NK-92 treated with Interleukin-12 subunit alpha and Interleukin-12 subunit beta, amount 100 ng/mL, for 24 hours (cell line): ENCODE measurements around the gene TMEM219.

Experiments used
- DNase-seq: peaks from one replicate; lab custom pipeline; 2025; lab: John Stamatoyannopoulos, UW

Gene TMEM219

DNA sequence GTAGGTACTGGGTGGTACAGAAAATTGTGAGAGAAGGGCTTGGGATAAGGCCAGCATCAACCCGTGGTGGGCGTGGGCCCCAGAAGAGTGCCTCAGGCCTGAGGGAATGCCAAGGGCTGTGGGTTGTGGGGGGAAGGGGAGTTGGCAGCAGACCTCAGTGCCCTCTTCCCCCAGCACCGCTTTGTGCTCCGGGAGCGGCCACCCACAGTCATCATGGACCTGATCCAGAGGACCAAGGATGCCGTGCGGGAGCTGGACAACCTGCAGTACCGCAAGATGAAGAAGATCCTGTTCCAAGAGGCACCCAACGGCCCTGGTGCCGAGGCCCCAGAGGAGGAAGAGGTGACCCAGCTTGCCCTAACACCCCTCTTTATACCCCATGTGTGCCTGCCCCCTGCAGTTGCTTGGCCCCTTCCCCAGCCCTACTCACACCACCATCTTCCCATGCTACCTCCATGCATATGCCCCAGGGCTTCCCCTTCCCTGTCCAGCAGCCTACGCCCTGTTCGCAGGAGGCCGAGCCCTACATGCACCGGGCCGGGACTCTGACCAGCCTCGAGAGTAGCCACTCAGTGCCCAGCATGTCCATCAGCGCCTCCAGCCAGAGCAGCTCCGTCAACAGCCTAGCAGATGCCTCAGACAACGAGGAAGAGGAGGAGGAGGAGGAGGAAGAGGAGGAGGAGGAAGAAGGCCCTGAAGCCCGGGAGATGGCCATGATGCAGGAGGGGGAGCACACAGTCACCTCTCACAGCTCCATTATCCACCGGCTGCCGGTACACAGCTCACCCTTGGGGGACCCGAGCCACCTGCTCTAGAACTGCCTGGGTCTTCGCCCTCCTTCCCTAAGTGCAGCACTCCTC lies 20.9 kb downstream of the TMEM219 start:
- DNase-seq, result no peak

DNA sequence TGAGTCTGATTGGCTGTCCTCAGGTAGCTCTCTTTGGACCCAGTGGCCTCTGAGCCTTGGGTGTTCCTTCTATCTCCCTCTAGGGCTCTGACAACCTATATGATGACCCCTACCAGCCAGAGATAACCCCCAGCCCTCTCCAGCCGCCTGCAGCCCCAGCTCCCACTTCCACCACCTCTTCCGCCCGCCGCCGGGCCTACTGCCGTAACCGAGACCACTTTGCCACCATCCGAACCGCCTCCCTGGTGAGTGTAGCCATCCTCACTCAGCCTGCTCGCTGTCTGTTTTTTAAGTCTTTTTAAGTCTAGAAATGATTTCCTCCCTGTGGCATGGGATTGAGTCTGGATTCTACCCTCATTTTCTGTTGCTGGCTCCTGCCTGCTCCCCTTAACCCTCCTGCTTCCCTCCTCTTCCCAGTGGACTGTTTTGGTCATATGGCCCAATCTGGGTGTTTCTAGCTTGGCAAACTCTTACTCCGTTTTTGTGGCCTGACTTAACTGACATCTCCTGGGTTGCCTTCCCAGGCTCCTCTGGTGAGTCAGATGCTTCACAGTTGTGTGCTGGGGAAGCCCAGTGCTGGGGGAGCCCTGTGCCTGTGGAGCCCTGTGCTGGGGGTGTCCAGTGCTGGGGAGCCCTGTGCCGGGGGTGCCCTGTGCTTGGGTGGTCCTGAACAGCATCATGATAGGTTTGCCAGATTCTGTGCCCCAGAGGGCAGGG lies 21.7 kb downstream of the TMEM219 start:
- no peak for DNase-seq

DNA sequence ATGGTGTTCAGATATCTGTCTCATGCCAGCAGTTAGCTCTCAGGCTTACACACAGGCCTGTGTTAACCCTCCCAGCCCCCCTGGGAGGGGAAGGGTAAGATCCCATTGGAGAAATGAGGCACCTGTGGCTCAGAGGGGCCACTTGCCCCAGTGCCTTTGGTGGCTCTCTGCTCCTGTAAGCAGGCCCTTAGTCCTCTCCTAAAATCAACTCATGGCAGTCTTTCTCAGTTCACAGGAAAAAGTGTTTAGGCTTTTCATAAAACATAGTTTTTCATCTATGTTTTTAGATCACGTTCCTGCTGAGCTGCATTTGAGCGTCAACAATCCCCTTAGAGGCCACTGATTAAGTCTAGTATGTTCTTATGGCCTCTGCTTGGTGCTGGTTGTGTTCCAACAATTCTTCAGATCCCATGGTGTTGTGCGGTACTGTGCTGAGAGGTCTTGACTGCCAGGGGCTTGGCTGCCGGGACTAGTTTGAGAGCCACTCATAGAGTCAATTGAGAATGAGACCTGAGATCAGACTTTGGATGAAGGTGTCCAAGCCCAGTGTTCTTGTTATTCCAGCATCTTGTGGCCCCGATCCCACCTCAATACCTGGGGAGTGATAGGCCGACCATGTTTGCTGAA lies 22.4 kb downstream of the TMEM219 start:
- DNase-seq, result no peak

DNA sequence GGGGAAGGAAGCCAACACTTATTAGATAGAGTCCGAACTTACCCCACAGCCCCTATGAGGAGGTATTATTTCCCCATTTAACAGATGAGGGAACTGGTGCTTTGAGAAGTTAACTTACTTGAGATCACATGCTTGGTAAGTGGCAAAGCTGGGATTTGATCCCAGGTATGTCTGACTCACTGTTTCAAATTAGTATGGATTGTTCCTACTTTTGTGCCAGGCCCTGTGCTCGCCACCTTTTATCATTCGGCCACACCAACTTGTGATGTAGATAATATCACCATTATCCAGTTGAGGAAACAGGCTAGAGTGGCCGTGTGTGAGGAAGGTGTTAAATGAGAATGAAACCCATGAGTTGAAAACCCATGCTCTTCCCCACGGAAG lies 22.9 kb downstream of the TMEM219 start:
- DNase-seq, result no peak

DNA sequence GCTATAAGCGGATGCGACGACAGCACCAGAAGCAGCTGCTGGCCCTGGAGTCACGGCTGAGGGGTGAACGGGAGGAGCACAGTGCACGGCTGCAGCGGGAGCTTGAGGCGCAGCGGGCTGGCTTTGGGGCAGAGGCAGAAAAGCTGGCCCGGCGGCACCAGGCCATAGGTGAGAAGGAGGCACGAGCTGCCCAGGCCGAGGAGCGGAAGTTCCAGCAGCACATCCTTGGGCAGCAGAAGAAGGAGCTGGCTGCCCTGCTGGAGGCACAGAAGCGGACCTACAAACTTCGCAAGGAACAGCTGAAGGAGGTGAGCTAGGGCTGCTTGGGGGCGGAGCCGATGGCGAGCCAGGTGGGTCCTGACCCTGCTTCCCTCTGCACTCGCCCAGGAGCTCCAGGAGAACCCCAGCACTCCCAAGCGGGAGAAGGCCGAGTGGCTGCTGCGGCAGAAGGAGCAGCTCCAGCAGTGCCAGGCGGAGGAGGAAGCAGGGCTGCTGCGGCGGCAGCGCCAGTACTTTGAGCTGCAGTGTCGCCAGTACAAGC lies 23.5 kb downstream of the TMEM219 start:
- no peak for DNase-seq

DNA sequence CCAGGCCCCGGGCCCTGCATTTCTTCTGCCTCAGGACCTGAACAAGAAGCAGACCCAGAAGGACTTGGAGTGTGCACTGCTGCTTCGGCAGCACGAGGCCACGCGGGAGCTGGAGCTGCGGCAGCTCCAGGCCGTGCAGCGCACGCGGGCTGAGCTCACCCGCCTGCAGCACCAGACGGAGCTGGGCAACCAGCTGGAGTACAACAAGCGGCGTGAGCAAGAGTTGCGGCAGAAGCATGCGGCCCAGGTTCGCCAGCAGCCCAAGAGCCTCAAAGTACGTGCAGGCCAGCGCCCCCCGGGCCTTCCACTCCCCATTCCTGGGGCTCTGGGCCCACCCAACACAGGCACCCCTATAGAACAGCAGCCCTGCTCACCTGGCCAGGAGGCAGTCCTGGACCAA lies 24.4 kb downstream of the TMEM219 start:
- no peak for DNase-seq

DNA sequence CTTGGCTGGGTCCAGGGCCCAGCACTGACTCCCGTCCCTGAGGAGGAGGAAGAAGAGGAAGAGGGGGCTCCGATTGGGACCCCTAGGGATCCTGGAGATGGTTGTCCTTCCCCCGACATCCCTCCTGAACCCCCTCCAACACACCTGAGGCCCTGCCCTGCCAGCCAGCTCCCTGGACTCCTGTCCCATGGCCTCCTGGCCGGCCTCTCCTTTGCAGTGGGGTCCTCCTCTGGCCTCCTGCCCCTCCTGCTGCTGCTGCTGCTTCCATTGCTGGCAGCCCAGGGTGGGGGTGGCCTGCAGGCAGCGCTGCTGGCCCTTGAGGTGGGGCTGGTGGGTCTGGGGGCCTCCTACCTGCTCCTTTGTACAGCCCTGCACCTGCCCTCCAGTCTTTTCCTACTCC lies 25.1 kb downstream of the TMEM219 start:
- DNase-seq, result no peak

DNA sequence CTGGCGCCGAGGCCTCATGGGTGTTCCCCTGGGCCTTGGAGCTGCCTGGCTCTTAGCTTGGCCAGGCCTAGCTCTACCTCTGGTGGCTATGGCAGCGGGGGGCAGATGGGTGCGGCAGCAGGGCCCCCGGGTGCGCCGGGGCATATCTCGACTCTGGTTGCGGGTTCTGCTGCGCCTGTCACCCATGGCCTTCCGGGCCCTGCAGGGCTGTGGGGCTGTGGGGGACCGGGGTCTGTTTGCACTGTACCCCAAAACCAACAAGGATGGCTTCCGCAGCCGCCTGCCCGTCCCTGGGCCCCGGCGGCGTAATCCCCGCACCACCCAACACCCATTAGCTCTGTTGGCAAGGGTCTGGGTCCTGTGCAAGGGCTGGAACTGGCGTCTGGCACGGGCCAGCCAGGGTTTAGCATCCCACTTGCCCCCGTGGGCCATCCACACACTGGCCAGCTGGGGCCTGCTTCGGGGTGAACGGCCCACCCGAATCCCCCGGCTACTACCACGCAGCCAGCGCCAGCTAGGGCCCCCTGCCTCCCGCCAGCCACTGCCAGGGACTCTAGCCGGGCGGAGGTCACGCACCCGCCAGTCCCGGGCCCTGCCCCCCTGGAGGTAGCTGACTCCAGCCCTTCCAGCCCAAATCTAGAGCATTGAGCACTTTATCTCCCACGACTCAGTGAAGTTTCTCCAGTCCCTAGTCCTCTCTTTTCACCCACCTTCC lies 25.6 kb downstream of the TMEM219 start:
- no peak for DNase-seq

DNA sequence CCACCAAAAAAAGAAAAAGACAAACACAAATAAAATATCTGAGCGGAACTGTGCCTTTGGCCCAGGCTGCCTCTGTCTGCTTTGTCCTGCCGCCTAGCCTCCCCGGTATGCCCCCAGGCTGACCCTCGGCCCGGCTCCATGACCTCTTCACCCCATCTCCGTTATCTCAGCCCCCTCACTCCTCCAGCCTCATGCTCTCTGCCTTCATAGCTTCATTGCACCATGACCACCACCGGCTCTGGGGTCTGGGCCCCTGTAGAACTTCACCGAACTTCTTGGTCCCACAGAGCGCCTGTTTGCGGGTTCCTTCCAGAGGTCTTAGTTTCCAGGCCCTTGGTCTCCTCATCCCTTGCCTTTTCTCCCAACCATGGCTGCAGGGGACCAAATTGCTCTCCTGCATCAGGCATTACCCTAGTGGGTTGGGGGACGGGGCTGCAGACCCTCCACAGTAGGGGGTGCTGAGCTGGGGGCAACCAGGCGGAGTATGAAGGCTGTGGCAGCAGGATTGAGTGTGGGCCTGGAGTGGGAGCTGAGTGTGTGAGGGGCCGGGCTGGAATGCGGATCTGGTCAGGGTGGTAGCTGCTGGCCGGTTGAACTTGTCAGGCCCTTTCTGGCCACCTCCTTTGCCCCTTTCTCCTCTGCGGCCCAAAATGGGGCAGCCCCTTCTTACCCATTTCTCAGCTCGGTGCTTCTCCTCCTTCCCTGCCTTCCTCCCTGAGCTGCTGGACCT lies 26.6 kb downstream of the TMEM219 start:
- no peak for DNase-seq

DNA sequence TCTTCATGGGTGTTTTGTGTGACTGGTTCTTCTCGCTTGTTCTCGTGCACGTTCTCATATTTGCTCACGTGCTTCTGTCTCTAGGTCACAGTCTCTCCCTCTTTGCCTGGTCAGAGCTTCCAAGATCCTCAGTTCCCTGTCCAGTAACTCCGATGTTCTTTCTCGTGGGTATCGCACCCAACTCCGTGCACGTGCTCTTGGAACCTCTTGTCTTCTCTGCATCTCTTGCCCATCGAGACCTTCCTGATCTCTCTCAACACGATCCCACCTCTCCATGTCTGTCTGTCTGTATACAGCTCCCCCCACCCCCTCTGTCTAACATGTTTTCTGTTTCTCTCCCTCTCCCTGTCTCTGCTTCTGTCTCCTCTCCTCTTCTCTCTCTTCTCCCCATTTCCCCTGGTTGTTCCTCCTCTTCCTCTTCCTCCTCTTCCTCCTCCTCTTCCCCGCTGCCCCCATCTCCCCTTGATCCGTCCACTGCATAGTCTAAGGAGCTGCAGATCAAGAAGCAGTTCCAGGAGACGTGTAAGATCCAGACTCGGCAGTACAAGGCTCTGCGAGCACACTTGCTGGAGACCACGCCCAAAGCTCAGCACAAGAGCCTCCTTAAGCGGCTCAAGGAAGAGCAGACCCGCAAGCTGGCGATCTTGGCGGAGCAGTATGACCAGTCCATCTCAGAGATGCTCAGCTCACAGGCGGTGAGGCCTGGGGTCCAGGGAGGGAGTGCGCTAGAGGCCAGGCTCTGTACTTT lies 27.4 kb downstream of the TMEM219 start:
- DNase-seq, result no peak

DNA sequence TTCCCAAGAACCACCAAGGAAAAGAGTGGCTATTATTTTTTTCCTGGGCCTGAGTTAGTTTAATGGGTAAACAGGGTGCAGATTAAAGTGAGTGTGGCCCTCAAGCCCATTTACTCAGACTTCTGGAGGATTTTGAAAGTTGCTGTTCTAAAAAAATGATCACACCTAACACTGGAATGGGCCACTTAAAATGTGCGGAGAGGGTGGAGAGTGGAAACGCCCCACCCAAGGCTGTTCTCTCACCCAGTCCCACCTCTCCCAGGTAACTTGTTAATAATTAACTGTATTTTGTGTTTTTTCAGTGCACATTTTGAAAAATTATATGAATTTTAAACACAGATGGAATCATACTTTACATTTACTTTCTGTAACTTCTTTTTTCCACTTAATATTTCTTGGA lies 28.2 kb downstream of the TMEM219 start:
- no peak for DNase-seq

DNA sequence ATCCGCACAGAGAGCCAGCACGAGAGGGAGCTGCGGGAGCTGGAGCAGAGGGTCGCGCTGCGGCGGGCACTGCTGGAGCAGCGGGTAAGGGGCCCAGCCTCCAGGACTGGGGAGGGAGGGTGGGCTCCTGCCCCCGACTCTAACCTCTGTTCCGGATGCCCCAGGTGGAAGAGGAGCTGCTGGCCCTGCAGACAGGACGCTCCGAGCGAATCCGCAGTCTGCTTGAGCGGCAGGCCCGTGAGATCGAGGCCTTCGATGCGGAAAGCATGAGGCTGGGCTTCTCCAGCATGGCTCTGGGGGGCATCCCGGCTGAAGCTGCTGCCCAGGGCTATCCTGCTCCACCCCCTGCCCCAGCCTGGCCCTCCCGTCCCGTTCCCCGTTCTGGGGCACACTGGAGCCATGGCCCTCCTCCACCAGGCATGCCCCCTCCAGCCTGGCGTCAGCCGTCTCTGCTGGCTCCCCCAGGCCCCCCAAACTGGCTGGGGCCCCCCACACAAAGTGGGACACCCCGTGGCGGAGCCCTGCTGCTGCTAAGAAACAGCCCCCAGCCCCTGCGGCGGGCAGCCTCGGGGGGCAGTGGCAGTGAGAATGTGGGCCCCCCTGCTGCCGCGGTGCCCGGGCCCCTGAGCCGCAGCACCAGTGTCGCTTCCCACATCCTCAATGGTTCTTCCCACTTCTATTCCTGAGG lies 29.1 kb downstream of the TMEM219 start:
- DNase-seq, result no peak

DNA sequence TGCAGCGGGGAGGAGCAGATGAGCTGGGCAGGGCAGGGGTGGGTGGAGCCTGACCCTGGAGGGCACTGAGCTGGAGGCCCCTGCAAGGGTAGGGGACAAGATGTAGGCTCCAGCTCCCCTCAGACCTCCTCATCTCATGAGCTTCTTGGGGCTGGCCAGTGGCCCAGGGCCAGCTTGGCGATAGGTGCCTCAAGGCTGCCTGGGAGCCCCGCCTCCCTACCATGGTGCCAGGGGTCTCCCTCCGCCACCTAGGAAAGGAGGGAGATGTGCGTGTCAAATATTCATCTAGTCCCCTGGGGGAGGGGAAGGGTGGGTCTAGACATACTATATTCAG lies 29.7 kb downstream of the TMEM219 start:
- DNase-seq, result no peak

DNA sequence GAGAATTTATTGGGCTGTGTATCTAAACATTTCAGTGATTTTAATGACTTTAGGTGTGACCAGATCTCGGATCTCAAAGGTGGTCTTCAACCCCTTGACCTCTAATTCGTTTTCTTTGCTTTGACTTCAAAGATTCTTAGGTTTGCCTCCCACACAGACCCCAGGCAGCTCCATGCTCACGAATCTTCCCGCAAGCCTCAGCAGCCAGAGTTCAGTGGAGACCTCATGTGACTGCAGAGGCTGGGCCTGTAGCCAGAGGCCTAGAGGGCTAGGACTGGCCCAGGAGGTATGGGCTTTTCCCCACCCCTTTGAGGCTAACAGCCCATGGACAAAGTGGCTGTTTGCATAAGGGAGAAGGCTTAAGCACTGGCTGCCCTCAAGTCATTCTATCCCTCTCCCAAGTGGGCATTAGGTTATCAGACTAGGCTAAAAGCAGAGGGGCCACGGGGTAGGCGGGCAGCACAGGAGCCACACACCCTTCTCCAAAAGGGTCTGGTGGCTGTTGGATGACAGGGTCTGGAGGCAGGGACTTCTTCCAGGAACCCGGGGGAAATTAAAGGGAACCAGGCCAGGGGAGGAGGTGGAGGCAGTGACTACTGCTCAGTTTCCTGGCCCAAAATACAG lies 30.6 kb downstream of the TMEM219 start:
- DNase-seq, result no peak

DNA sequence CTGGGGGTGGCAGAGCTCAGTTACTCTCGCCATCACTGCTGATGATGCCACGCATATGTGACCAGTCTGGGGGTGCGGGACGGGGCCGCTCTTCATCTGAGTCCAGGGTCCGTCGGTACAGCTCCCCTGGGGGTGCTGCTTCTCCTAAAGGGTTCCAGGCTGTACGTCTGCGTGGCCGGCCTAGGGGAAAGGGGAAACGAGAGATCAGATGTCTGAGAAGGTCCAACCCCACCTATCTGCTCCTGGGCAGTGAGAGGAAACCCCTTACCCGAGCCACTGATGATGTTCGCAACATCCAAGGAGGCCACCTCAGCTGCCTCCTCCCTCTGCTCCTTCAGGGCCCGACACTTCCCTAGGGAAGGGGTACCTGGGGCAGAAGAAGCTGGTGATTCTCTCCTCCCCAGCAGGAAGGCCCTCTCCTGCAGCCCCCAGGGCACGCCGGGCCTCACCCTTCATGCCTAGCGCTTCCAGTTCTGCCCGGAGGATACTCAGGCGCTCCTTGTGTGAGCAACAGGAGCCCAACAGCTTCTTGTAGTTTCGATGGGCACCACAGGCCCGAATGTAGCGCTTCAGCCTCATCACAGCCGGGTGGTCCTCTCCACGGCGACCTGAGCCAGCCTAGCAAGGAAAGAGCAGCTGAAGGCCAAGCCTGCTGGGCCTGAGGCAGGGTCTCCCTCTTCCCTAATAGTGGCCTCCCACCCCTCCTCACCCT lies 31.5 kb downstream of the TMEM219 start:
- DNase-seq, result no peak

DNA sequence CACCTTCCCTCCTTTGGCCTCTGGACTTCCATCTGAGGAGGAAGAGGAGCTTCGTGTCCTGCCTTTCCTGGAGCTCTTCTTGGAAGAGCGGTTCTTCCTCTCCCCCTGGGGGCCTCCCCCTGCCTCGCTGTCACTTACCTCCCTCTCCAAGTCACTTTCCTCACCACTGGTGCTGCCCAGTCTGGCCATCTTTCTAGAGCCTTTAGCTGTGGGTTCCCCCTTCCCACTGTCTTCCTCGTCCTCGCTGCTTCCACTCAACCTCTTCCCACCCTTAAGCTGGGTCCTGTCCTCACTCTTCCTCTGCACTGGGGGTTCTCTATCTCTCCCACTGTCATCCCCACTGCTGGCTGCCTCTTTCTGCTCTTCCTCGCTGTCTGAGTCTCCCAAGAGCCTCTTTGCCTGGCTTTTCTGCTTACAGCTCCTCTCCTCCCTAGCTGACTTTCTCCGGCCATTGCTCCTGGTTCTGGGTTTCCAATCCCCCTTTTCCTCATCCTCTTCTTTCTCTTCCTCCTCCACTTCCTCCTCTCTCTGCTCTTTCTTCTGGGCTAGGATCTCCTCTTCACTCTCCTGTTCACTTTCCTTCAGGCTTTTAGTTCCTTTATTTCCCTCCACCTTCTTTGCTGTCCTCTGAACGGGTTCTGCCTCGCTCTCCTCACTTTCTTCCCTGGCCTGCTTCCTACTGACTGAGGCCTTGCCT lies 32.2 kb downstream of the TMEM219 start:
- no peak for DNase-seq

DNA sequence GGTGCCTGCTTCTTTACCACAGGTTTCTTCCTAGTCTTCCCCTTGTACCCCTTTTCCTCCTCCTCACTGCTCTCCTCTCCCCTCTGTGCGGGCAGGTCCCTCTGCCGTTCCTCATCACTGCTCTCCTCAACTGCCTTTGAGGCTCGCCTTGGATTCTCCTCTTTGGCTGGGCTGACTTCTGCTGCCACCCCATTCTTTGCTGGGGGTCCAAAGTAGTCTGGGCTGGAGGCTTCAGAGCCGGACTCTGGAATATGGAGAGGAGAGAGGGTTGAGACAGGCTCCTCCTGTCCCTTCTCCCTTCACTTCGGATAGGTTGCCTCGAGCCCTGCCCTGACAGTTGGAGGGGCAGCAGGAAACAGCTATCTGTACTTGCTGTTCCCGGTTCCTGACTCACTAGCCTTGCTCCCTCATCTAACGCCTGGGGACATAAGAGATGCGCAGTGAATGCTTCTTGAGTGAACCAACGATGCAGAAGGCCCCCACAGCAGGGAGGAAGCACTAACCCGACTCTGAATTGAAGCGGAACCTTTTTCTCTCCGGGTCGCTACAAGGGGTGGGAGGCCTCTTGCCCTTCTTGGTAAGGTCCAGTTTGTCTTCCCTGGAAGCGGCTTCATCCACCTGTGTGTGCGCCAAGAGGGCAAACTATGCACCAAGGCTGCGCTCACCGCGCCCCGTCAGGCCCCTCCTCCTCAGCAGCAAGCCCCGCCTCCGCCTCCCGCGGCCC lies 32.9 kb downstream of the TMEM219 start:
- no peak for DNase-seq
